ENCODE data around the gene LYSMD4. TPM values are rescaled to one million over a fixed set of nuclear protein-coding genes. Genes with fewer than 3 reads are reported as not detected.
"Not testable (repeated sequence)": the region's sequence is repeated elsewhere in the genome, so short reads cannot be mapped to it uniquely, and the experiment has no call there.

Gene LYSMD4
- total RNA-seq: 9.7 TPM

- peak; percentile 92 to 97 (median 94) for DNase-seq (ENCODE audit: low read depth in 2 of 3, low spot score in 2 of 3)
Observed at GRCh38 chr15:99733268-99734039, at the start of gene LYSMD4. Gene LYSMD4, minus strand, starts transcription at chr15:99733437. Its CDS starts 1,438 bp downstream, at chr15:99731999.

- DNase-seq (ENCODE audit: low read depth in 2 of 3, low spot score in 2 of 3): not testable (repeated sequence)
Observed at GRCh38 chr15:99782029-99782428, 48.8 kb upstream of the LYSMD4 start.

GRCh38 chr15:99777144-99777543, 43.9 kb upstream of the LYSMD4 start:
- DNase-seq (ENCODE audit: low read depth in 2 of 3, low spot score in 2 of 3): no peak

DNA sequence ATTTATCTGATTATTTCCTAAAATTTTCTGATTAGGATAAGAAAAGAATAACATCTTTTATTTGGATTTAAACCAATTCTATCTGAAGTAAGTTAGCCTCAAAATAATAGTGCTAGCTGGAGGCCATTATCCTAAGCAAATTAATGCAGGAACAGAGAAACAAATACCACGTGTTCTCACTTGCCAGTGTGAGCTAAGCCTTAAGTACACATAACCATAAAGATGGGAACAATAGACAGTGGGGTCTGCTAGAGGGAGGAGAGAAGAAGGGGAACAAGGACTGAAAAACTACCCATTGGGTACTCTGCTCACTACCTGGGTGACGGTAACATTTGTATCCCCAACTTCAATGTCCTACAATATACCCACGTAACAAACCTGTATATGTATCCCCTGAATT, 31.3 kb upstream of the LYSMD4 start:
- DNase-seq (ENCODE audit: low read depth in 2 of 3, low spot score in 2 of 3): no peak

- no peak for DNase-seq (ENCODE audit: low read depth in 2 of 3, low spot score in 2 of 3)
Observed at GRCh38 chr15:99763827-99764226, 30.6 kb upstream of the LYSMD4 start.

DNA sequence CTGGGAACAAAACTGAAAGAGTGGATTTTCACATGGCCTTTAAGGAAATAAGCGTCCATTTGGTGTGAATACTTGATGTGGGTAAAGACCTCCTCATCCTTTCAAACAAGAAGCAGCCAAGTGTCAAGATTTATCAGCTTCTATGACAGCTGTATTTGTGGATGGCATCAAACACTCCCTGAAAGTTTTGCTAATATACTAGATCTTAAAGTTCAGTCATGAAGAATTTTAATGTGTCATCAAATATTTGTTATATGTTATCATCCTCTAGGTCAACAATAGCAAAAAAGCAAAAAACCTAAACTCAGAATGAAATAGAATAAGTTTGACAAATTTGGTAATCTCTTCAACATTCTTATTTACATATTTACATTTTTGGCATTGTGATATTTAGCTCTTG, 29.1 kb upstream of the LYSMD4 start:
- DNase-seq (ENCODE audit: low read depth in 2 of 3, low spot score in 2 of 3): no peak

GRCh38 chr15:99755692-99756409, 22.6 kb upstream of the LYSMD4 start:
- peak; percentile 35 to 72 (median 50) for DNase-seq (ENCODE audit: low read depth in 2 of 3, low spot score in 2 of 3)

DNA sequence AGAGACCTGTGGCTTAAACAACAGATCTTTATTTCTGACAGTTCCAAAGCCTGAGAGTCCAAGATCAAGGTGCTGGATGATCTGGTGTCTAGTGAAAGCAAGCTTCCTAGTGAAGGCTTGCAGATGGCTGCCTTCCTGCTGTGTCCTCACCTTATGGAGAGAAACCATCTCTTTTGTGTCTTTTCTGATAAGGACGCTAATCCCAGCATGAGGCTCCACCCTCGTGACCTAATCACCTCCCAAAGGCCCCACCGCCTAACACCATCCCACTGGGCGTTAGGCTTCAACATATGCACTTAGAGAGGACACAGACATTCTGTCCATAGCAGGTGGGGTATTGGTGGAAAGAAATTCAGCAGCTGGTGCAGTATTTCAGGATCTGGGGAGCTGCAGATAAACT, 19.8 kb upstream of the LYSMD4 start:
- DNase-seq (ENCODE audit: low read depth in 2 of 3, low spot score in 2 of 3): no peak

DNA sequence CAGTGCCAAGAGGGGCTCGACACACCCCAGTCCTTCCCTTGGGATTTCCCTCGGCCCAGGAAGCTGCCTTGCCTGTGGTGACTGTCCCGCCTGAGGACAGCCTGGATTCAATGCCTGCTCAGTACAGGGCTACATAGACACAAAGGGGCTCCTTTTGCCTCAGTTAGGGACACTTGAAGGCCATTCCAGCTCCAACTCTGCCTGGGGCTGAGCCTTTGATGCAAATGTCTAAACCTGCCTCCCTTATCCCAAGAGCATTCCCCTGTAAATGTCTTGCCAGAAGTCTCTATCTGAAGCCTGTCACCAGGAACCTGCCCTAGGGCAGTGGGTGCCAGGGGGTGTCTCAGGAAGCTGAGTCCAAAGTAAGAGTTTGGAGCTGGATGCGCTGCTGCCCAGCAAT, 19.3 kb upstream of the LYSMD4 start:
- DNase-seq (ENCODE audit: low read depth in 2 of 3, low spot score in 2 of 3): no peak

DNA sequence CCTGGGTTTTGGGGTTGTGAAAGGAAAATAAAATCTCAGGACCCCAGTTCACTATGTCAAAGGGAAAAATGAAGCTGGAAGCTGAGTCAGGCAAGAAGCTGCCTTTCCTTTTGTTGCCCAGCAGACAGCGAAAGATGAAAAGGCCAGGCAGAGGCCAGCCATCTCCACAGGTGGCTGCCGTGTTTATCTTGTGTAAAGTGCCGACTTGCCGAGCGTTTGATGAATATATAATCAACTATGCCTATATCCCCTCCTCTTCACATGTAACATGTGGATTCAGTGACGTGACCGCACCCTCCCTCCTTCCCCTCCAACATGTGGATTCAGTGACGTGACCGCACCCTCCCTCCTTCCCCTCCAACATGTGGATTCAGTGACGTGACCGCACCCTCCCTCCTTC, 17.1 kb upstream of the LYSMD4 start:
- not testable (repeated sequence) for DNase-seq (ENCODE audit: low read depth in 2 of 3, low spot score in 2 of 3)

DNA sequence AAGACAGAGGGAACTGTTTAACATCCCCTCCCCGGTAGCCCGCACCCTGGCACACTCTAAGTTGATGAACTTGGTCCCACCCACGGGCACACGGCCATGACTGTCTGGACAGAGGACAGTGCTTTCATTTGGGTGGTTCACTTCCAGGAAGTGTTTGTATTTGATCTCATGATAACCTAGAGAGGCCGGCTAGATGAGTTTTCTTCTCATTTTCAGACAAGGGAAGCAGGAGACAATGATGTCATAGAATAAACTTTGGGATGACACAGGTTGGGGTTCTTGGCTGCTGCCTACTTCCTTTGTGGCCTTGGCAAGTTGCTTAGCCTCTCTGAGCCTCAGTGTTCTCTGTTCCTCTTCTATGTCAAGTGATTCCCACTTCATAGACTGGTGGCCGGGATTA, 16.1 kb upstream of the LYSMD4 start:
- DNase-seq (ENCODE audit: low read depth in 2 of 3, low spot score in 2 of 3): no peak

GRCh38 chr15:99745370-99746086, 12.3 kb upstream of the LYSMD4 start:
- no peak for DNase-seq (ENCODE audit: low read depth in 2 of 3, low spot score in 2 of 3)

GRCh38 chr15:99744142-99744541, 10.9 kb upstream of the LYSMD4 start:
- DNase-seq (ENCODE audit: low read depth in 2 of 3, low spot score in 2 of 3): no peak

- DNase-seq (ENCODE audit: low read depth in 2 of 3, low spot score in 2 of 3): no peak
Observed at GRCh38 chr15:99741835-99742234, 8.6 kb upstream of the LYSMD4 start.

GRCh38 chr15:99738021-99738847, 5.0 kb upstream of the LYSMD4 start:
- DNase-seq (ENCODE audit: low read depth in 2 of 3, low spot score in 2 of 3): no peak

- DNase-seq (ENCODE audit: low read depth in 2 of 3, low spot score in 2 of 3): no peak
Observed at GRCh38 chr15:99736702-99737101, 3.5 kb upstream of the LYSMD4 start.

DNA sequence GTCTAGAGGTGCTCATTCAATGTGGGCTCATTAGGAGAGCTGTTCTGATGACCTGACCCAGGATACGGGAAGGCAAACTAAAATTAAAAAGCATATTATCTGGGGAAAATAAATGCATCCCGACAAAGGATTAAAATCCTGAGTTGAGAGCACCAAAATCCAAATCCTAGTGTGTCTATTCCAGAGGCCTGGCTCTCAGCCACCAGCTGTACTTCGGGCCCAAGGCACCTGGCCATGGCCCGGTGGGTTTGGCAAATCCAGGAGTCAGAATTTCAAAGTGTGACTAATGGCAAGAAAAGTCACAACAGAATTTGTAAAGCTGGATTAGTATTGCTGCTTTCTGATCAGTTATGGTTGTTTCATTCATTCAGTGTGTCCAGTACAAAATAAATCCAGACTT, 2.6 kb upstream of the LYSMD4 start:
- DNase-seq (ENCODE audit: low read depth in 2 of 3, low spot score in 2 of 3): no peak

- DNase-seq (ENCODE audit: low read depth in 2 of 3, low spot score in 2 of 3): no peak
Observed at GRCh38 chr15:99734575-99734974, 1.3 kb upstream of the LYSMD4 start.

- DNase-seq (ENCODE audit: low read depth in 2 of 3, low spot score in 2 of 3): not testable (repeated sequence)
Observed at GRCh38 chr15:99734040-99734291, 729 bp upstream of the LYSMD4 start.

DNA sequence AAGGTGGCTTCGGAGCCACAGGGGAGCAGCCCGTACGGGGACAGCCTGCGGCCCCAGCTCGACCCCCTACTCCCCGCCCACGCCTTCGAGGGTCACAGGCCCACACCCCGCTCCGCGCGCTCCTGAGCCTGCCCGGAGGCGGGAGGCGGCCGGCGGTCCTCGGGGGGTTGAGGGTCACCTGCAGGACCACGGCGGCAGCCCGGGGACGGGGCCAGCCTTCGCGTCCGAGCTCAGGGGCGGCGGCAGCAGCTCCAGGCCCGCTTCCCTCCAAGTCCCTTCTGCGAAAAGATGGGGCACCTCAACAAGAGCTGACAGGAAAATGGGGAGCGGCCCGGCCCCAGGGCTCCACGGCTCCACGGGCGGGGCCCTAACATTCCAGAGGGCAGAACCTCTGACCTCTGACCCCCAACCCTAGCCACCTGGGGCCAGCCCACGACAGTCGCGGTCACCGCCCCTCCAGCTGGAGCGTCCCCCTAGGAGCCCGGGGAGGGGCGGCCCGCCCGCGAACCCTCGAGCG, 428 bp downstream of the LYSMD4 start:
- DNase-seq (ENCODE audit: low read depth in 2 of 3, low spot score in 2 of 3): peak in 1 of 3 donors; percentile 25
